COR-L47 (cell line): ENCODE measurements around the gene QDPR.
"Not testable (repeated sequence)": the region's sequence is repeated elsewhere in the genome, so short reads cannot be mapped to it uniquely, and the experiment has no call there.

Experiments used
- DNase-seq: peaks from one replicate; lab custom pipeline; 2025; lab: John Stamatoyannopoulos, UW

Gene QDPR

GRCh38 chr4:17511950-17512795 lies at the start of gene QDPR:
Gene QDPR (minus strand): TSS chr4:17512090. CDS start chr4:17512054, 36 bp downstream.
- peak; percentile 67 for DNase-seq

- DNase-seq: no peak
These were observed 49.5 kb upstream of the QDPR start for GRCh38 chr4:17561195-17561909.

DNA sequence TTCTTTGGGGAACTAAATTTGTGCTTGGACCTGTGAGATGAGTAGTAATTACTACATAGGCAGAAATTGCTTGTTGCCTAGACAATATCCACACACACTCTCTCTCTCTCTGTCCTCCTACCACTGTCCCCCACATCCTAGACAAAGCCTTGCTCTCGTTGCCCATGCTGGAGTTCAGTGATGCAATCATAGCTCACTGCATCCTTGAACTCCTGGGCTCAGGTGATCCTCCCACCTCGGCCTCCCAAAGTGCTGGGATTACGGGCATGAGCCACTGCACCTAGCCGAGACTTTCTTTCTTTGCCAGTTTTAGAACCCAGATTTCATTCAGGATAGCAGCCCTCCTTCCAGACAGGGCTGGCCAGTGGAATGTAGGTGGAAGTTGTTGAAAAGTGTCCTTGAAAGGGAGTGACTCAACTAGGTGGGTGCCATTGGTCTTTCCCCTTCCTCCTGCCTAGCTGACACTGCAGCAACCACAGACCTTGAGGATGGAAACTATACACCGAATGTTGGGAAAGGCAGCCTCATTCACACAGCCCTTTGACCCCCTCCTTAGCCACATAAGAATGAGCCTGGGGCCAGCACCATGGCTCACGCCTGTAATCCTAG lies 48.3 kb upstream of the QDPR start:
- DNase-seq: no peak

DNA sequence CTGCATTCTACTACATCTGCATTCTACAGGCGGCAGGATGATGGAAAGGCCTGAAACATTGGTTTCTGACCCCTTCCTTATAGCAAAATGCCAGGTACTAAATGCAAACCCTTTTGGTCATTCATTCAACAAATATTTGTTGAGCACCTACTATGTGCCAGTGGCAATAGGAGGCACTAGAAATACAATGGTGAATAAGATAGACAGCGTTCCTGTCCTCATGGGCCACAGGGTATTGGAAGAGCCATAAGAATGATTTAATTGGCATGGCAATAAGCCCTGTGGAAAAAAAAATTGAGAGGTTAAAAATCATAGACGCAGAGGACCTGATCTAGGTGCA lies 47.8 kb upstream of the QDPR start:
- DNase-seq: no peak

GRCh38 chr4:17558941-17559708 lies 47.2 kb upstream of the QDPR start:
- DNase-seq: no peak

DNA sequence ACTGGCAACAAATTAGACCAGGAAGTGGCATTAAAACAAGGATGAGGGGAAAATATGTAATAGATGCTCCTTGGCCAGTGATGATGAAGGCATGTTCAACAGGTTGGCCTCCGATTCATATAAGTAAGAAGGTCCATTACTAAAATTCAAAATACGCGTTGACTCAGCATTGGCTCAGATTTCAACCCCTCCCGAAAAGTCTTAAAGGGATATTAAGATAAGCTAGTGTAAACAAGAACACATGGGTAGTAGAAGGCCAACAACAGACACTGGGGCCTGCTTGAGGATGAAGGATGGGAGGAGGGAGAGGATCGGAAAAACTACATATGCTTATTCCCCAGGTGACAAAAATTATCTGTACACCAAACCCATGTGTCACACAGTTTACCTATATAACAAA lies 46.0 kb upstream of the QDPR start:
- DNase-seq: no peak

DNA sequence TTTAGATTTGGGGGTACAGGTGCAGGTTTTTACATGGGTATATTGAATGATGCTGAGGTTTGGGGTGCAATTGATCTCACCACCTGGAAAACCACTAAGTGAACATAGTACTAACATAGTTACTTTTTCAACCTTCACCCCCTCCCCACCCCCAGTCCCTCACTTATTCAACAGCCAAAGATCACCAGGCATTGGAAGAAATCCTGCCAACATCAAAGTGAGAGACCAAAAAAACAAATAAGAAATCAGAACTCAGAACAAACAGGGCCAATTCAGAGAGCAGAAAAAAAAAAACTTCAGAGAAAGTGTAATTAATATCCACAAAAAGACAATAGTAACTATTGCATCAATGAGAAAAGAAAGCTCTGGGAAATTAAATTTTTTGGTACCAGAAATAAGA lies 44.6 kb upstream of the QDPR start:
- DNase-seq: no peak

DNA sequence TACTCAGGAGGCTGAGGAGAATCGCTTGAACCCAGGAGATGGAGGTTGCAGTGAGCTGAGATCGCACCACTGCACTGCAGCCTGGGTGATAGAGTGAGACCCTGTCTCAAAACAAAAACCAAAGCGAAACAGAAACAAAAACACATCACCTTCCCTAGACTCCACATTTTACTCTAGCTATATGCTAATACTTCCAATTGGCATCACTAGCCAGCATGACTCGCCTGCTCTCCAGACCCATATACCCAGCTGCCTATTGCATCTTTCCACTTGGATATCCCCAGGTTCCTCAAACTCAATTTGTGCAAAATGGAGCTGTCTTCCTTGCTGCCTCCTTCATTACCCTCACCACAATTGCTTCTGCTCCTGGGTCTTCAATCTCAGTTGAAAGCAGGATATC lies 42.7 kb upstream of the QDPR start:
- DNase-seq: no peak

DNA sequence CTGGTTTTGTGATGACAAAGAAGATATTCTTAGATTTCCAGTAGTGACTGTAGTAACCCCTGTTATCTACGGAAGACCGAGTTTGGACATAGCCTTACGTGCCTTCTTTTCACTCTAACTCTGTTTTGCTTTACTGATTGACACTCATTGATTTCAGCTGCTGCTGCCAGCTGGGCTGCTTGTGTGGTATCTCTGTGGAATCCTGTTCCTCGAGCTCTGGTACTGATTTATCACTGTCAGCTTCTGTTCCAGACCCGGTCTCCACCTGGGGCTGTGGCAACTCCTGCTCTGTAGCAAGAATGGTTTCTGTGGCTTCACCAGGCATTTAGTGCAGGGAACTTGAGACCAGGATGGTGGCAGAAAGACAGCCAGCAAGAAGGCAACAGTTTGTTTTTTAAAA lies 40.5 kb upstream of the QDPR start:
- no peak for DNase-seq

DNA sequence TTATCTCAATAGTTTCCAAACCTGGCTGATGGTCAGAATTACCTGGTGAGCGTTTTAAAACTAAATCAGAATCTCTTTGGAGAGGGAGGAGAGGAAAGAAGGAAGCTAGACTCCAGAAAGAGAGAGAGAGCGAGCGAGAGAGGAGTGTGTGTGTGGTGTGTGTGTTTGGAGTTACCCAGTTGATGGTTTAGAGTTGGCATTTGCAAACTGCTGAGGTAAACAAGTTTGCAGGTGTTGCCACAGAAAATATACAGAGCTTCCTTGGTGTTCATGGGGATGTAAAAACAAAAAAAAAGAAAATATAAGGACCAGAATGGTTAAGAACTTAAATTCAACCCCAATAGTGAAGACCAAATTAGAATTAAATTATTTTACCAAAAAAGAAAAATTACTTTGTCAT lies 38.7 kb upstream of the QDPR start:
- DNase-seq: no peak

DNA sequence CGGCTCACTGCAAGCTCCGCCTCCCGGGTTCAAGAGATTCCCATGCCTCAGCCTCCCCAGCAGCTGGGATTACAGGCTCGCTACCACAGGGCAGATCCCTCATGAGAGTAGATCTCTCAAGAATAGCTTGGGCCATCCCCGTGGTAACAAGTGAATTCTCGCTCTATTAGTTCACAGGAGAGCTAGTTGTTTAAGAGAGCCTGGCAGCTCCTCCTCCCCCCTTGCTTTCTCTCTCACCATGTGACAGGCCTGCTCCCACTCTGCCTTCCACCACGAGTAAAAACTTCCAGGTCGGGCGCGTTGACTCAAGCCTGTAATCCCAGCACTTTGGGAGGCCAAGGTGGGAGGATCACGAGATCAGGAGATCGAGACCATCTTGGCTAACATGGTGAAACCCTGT lies 34.8 kb upstream of the QDPR start:
- DNase-seq: no peak

DNA sequence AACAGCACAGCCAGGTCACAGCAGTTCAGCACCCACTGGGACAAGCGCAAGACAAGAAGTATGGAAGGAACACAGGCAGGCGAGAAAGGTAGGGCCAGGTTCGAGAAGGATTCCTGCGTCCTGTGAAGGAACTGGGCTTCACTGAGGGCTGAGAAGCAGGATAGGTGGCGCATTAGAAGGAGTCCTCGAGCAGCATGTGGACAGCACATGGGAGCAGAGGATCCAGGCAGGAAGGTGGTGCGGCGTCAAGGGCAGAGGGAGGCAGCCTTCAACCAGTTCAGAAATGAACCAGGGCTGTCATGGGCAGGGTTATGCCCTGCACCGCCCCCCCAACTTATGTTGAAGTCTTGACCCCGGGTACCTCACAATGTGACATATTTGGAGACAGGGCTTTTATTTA lies 34.3 kb upstream of the QDPR start:
- no peak for DNase-seq

DNA sequence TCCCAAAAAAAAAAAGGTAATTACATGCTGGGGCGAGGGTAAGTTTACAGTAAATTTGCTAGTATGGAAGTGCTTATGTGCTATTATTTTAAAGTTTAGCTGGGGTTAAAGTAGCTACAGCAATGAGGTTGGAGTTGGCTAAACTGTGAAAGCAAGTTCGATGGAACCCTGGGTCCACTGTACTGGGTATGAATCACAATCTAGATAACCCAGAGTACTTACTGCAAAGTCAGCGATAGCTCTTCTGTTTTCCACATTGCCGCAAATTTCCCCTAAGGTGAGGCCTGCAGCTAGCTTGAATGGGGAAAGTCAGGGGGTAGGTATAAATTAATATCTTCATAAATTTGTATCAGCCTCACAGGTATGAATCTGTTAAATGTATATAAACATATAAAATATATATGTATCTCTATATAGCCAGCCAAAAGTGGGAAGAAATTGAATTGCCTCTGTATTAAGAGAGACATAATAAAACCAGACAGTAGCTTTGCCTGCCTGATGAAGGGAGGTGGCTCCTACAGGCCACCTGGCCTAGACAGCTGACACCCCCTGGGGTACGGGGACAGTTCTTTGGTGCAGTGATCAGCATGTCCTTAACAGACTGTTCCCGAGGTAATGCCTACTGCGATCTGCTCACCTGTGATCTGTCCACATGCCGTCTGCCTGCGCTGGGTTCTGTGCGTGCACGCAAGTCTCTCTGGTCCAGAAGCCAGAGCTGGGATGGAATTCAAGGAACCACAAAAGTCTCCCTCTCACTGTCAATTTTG lies 33.7 kb upstream of the QDPR start:
- DNase-seq: peak; percentile 46

GRCh38 chr4:17544831-17545234 lies 32.9 kb upstream of the QDPR start:
- DNase-seq: peak; percentile 96

DNA sequence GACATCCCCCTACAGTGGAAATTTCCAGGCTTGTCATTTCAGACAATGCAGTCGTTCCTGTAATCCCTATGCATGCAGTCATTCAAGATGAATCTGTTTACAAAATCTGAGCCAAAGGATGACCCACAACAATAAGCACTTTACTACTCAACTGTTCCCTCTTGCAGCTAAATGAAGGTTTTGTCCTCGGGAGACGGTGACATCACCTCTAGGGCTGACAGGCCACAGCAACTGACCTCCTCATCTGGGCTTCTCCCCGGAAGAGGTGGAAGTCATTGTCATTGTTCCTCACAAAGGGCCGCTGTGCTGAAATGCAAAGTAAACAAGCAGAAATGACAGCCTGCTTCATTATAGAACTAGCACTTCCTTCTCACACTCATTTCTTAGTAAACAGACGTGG lies 32.3 kb upstream of the QDPR start:
- DNase-seq: peak; percentile 77

DNA sequence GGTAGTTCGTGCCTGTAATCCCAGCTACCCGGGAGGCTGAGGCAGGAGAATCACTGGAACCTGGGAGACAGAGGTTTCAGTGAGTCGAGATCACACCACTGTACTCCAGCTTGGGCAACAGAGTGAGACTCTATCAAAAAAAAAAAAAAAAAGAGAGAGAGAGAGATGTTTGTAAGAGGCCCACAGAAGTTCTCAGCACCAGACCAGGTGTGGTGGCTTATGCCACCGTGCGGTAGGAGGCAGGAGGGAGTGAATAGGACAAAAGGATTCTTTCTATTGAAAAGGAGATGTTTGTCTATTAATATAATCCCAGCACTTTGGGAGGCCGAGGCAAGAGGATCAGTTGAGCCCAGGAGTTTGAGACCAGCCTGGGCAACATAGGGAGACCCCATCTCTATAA lies 25.2 kb upstream of the QDPR start:
- not testable (repeated sequence) for DNase-seq

GRCh38 chr4:17535906-17536305 lies 24.0 kb upstream of the QDPR start:
- DNase-seq: no peak

GRCh38 chr4:17535242-17535641 lies 23.4 kb upstream of the QDPR start:
- DNase-seq: no peak

- no peak for DNase-seq
These were observed 22.8 kb upstream of the QDPR start for GRCh38 chr4:17534705-17535104.

- no peak for DNase-seq
These were observed 19.8 kb upstream of the QDPR start for GRCh38 chr4:17531538-17532285.
